GM12801 (cell line): Measurements from ENCODE around the gene RAPGEF2.

Experiments
- TF ChIP-seq, protein P1 (sequence below): IDR thresholded peaks from one replicate; pipeline ENCODE4 v1.5.1; 2011; ENCODE audit warnings: control low read depth; ENCODE audit not compliant: insufficient read length; ENCODE audit errors: extremely low read depth

RAPGEF2 gene

GRCh38 chr4:159273141-159273438 is 170.2 kb downstream of the RAPGEF2 start:
- TF ChIP-seq, protein P1, sequence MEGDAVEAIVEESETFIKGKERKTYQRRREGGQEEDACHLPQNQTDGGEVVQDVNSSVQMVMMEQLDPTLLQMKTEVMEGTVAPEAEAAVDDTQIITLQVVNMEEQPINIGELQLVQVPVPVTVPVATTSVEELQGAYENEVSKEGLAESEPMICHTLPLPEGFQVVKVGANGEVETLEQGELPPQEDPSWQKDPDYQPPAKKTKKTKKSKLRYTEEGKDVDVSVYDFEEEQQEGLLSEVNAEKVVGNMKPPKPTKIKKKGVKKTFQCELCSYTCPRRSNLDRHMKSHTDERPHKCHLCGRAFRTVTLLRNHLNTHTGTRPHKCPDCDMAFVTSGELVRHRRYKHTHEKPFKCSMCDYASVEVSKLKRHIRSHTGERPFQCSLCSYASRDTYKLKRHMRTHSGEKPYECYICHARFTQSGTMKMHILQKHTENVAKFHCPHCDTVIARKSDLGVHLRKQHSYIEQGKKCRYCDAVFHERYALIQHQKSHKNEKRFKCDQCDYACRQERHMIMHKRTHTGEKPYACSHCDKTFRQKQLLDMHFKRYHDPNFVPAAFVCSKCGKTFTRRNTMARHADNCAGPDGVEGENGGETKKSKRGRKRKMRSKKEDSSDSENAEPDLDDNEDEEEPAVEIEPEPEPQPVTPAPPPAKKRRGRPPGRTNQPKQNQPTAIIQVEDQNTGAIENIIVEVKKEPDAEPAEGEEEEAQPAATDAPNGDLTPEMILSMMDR: no peak

- TF ChIP-seq, protein P1: no peak
Observed at GRCh38 chr4:159273841-159274240, 171.0 kb downstream of the RAPGEF2 start.

DNA sequence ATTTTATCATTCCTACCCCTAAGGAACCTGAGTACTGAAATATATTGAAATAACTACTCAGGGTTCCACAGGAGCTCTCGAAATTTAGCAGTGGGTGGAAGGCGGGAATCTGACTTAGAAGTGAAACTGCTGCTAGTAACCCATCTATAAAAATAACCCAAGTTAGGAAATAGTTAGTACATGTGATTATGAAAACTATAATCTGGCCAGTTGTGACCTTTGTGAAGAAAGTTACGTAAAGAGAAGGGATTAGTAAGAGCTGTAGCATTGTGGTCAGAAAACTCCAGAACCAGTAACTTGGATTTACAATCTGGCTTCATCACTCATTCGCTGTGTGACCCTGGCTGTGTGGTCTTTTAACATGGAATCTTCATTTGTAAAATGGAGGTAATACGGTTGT is 175.5 kb downstream of the RAPGEF2 start:
- TF ChIP-seq, protein P1: no peak

- TF ChIP-seq, protein P1: no peak
Observed at GRCh38 chr4:159279084-159279483, 176.2 kb downstream of the RAPGEF2 start.

DNA sequence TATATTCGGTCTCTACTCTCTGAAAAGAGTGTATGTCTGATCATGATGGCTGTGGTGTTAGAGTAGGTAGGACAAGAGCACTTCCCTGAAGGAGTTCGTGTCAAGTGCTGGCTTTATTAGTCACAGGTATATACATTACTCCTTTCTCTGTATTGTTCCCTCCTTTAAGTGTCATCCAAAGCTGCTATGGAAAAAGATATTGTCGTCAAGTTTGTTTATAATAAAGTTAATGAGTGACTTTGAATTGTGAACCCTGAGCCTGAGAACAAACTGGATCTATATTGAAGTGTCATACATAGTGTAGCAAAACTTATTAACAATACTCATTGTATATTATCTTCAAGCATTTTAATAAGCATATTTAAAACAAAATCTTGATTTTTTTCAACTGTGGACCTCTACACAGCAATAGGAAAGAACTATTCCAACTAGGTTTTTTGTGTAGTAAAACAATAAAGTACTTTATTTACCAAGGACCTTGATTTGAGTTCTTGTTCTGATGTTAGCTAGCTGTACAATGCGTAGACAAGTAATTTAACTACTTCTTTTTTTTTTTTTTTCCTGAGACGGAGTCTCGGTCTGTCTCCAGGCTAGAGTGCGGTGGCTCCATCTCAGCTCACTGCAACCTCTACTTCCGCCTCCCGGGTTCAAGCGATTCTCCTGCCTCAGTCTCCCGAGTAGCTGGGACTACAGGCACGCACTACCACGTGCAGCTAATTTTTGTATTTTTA is 177.7 kb downstream of the RAPGEF2 start:
- TF ChIP-seq, protein P1: no peak

DNA sequence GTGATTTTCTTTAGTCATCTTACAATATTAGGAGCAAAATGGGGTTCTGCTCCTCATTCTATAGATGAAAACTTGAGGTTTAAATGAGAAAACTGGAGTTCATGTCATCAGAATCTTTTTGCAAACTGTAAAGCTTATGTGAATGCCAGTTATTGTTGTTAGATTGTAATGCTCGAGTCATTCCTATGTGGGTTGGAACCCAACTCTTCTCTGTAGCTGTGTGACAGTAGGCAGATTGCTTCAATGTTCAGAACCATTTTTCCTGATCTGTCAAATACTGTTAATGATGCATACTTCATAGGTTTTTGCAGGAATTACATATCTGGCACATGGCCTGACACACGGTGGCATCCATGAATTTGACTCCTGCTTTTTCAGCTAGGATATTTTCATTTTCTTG is 178.9 kb downstream of the RAPGEF2 start:
- TF ChIP-seq, protein P1: no peak

DNA sequence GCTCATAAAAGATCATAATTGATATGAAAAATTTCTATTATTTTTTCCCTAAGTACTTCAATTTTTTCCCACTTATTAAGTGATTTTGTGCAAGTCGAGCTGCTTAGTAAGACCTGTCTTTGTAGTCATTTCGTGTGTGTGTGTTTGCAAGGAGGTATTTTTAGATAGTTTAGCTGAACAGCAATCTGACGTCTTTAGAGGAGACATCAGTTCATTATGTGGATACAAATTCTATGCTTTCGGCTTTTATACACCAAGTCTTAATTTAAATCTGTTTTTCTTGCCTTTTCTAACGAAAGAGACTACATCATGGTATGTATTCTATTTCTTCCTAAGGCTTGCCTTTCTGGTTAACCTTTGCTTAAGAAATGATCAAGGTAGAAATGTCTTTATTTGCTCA is 179.4 kb downstream of the RAPGEF2 start:
- TF ChIP-seq, protein P1: no peak

DNA sequence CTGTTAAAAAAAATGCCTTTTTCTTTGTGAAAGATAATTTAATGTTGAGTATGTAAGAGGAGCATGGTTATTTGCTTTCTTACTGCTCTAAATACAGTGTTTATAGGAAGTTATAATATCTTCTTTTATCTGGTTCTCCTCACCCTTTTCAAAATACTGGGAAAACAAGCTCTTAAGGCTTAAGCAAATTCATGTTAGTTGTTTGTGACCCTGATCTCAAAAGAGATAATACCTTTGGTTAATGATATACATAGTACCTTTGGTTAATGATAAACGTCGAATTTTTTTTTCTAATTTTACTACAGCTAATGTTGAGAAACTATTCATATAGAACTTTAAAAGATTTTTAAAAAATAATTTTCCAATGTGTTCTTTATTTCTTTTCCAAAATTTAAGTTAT is 180.1 kb downstream of the RAPGEF2 start:
- TF ChIP-seq, protein P1: no peak
